ENCODE data around the gene ADAMTS14.

GRCh38 chr10:70651661-70652060, 20.6 kb upstream of the ADAMTS14 start:
- no peak for TF ChIP-seq EZH2 (IDR thresholded peaks at IDR 0.05; ENCODE audit: low read length)
- no peak for TF ChIP-seq CTCF (optimal IDR thresholded peaks at IDR 0.05 in 1 of 3, IDR thresholded peaks at IDR 0.05 in 1 of 3, conservative IDR thresholded peaks at IDR 0.05 in 1 of 3; ENCODE audit: extremely low read depth in 1 of 3, insufficient read depth in 2 of 3, low read length in 3 of 3)
